ENCODE data around the gene MPPED1.

- TF ChIP-seq FOXM1 (IDR thresholded peaks at IDR 0.05; ENCODE audit: low read depth) (no peak), SMC3 (IDR thresholded peaks at IDR 0.05; ENCODE audit: low read depth, low read length) (no peak), EZH2phosphoT487 (IDR thresholded peaks at IDR 0.05; ENCODE audit: borderline replicate concordance, low read depth) (no peak), NFIC (IDR thresholded peaks at IDR 0.05; ENCODE audit: borderline replicate concordance) (no peak), MXI1 (IDR thresholded peaks at IDR 0.05; ENCODE audit: low read depth, low read length) (no peak)
- TF ChIP-seq, protein P1, sequence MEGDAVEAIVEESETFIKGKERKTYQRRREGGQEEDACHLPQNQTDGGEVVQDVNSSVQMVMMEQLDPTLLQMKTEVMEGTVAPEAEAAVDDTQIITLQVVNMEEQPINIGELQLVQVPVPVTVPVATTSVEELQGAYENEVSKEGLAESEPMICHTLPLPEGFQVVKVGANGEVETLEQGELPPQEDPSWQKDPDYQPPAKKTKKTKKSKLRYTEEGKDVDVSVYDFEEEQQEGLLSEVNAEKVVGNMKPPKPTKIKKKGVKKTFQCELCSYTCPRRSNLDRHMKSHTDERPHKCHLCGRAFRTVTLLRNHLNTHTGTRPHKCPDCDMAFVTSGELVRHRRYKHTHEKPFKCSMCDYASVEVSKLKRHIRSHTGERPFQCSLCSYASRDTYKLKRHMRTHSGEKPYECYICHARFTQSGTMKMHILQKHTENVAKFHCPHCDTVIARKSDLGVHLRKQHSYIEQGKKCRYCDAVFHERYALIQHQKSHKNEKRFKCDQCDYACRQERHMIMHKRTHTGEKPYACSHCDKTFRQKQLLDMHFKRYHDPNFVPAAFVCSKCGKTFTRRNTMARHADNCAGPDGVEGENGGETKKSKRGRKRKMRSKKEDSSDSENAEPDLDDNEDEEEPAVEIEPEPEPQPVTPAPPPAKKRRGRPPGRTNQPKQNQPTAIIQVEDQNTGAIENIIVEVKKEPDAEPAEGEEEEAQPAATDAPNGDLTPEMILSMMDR (IDR thresholded peaks at IDR 0.05): no peak
Measured at GRCh38 chr22:43510281-43511070, 98.7 kb downstream of the MPPED1 start.
